Measurements from ENCODE around the gene RAMACL.

- TF ChIP-seq, protein P1, sequence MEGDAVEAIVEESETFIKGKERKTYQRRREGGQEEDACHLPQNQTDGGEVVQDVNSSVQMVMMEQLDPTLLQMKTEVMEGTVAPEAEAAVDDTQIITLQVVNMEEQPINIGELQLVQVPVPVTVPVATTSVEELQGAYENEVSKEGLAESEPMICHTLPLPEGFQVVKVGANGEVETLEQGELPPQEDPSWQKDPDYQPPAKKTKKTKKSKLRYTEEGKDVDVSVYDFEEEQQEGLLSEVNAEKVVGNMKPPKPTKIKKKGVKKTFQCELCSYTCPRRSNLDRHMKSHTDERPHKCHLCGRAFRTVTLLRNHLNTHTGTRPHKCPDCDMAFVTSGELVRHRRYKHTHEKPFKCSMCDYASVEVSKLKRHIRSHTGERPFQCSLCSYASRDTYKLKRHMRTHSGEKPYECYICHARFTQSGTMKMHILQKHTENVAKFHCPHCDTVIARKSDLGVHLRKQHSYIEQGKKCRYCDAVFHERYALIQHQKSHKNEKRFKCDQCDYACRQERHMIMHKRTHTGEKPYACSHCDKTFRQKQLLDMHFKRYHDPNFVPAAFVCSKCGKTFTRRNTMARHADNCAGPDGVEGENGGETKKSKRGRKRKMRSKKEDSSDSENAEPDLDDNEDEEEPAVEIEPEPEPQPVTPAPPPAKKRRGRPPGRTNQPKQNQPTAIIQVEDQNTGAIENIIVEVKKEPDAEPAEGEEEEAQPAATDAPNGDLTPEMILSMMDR (IDR thresholded peaks at IDR 0.05) = no peak
- TF ChIP-seq POLR2AphosphoS5 (IDR thresholded peaks at IDR 0.05) = no peak
Observed at GRCh38 chr6:166591026-166591425, 4.5 kb upstream of the RAMACL start.

Measured in upper lobe of left lung (tissue), 4 donors.